ENCODE results near the gene PPP5C.

GRCh38 chr19:46406976-46407375 is 60.1 kb downstream of the PPP5C start:
- no peak for TF ChIP-seq GATA2 (IDR thresholded peaks at IDR 0.05; ENCODE audit: low read depth, low read length)
- no peak for TF ChIP-seq GATA3 (IDR thresholded peaks at IDR 0.05; ENCODE audit: low read depth, low read length)
